Forelimb muscle (tissue), 1 donor: ENCODE measurements around the gene ARNT2. TPM values are rescaled to one million over a fixed set of nuclear protein-coding genes. Genes with fewer than 3 reads are reported as not detected.

Experiments
- DNase-seq: peaks from one replicate; pipeline ENCODE4 v3.0.0-alpha.2; 2013; ENCODE audit warnings: low read depth
- polyA plus RNA-seq: library from polyadenylated mRNA; unstranded; fragments of 120-200 nt; gene quantifications from one replicate; pipeline ENCODE4 v1.2.1, GENCODE V29; 2013; ENCODE audit not compliant: insufficient read length

Gene ARNT2
- polyA plus RNA-seq, 1 donor: 6.6 TPM

GRCh38 chr15:80576519-80577090 is 172.4 kb downstream of the ARNT2 start:
- DNase-seq: no peak

GRCh38 chr15:80577552-80578205 is 173.5 kb downstream of the ARNT2 start:
- DNase-seq: no peak

GRCh38 chr15:80578206-80578595 is 174.0 kb downstream of the ARNT2 start:
- no peak for DNase-seq

GRCh38 chr15:80578871-80579270 is 174.7 kb downstream of the ARNT2 start:
- DNase-seq: no peak

GRCh38 chr15:80579611-80580010 is 175.4 kb downstream of the ARNT2 start:
- no peak for DNase-seq

GRCh38 chr15:80580106-80580505 is 175.9 kb downstream of the ARNT2 start:
- DNase-seq: no peak

GRCh38 chr15:80580536-80581260 is 176.5 kb downstream of the ARNT2 start:
- no peak for DNase-seq

- DNase-seq: no peak
These were observed 177.8 kb downstream of the ARNT2 start for GRCh38 chr15:80581976-80582375.

GRCh38 chr15:80582816-80583423 is 178.7 kb downstream of the ARNT2 start:
- no peak for DNase-seq

- no peak for DNase-seq
These were observed 180.4 kb downstream of the ARNT2 start for GRCh38 chr15:80584561-80584964.

- DNase-seq: no peak
These were observed 180.9 kb downstream of the ARNT2 start for GRCh38 chr15:80584973-80585525.

GRCh38 chr15:80585544-80586018 is 181.4 kb downstream of the ARNT2 start:
- no peak for DNase-seq

GRCh38 chr15:80586161-80586560 is 182.0 kb downstream of the ARNT2 start:
- DNase-seq: no peak

GRCh38 chr15:80587007-80587406 is 182.8 kb downstream of the ARNT2 start:
- no peak for DNase-seq

- DNase-seq: no peak
These were observed 183.8 kb downstream of the ARNT2 start for GRCh38 chr15:80587816-80588456.

GRCh38 chr15:80588801-80589200 is 184.6 kb downstream of the ARNT2 start:
- no peak for DNase-seq

GRCh38 chr15:80590761-80591355 is 186.7 kb downstream of the ARNT2 start:
- no peak for DNase-seq

GRCh38 chr15:80591471-80591870 is 187.3 kb downstream of the ARNT2 start:
- DNase-seq: no peak

- DNase-seq: no peak
These were observed 188.0 kb downstream of the ARNT2 start for GRCh38 chr15:80591938-80592825.

- DNase-seq: no peak
These were observed 189.4 kb downstream of the ARNT2 start for GRCh38 chr15:80593486-80594030.
